Measurements from ENCODE around the gene IKBKE.
"Not testable (repeated sequence)": the region's sequence is repeated elsewhere in the genome, so short reads cannot be mapped to it uniquely, and the experiment has no call there.

The IKBKE gene

GRCh38 chr1:206482611-206483010 is 12.3 kb downstream of the IKBKE start:
- Histone ChIP-seq H3K4ac (ENCODE audit: low read depth, low read length) (no peak overlapping the region), H3K4me1 (ENCODE audit: control insufficient read depth in 1 of 2, insufficient read depth in 2 of 2, low read length in 2 of 2) (no peaks in the 10 kb centered on the region), H3K4me3 (ENCODE audit: low read depth, low read length) (no peak overlapping the region)

GRCh38 chr1:206483864-206484263 is 13.6 kb downstream of the IKBKE start:
- not testable (repeated sequence) for H3K4me3 ChIP-seq (ENCODE audit: low read depth, low read length); H3K79me2 ChIP-seq (ENCODE audit: control insufficient read depth, insufficient read depth, low read length, poor library complexity); H3K27ac ChIP-seq (ENCODE audit: low read depth, low read length); H2BK12ac ChIP-seq (ENCODE audit: low read length); H3K9me3 ChIP-seq (ENCODE audit: insufficient read depth, low read depth, low read length); H3K79me1 ChIP-seq (ENCODE audit: low read length); H4K12ac ChIP-seq (ENCODE audit: low read depth, low read length); H3K18ac ChIP-seq (ENCODE audit: low read length); H3K9ac ChIP-seq (ENCODE audit: low read length); H2BK120ac ChIP-seq (ENCODE audit: insufficient read depth, low read length, poor library complexity); H3K14ac ChIP-seq (ENCODE audit: low read length); H3K4me2 ChIP-seq (ENCODE audit: low read length); H2BK5ac ChIP-seq (ENCODE audit: low read depth, low read length, poor library complexity); H2AK5ac ChIP-seq (ENCODE audit: low read length); H3K23ac ChIP-seq (ENCODE audit: low read length); H4K91ac ChIP-seq (ENCODE audit: low read depth, low read length); H3K27me3 ChIP-seq (ENCODE audit: insufficient read depth, low read length); H3K4me1 ChIP-seq (ENCODE audit: control insufficient read depth in 1 of 2, insufficient read depth in 2 of 2, low read length in 2 of 2); H3K36me3 ChIP-seq (ENCODE audit: control insufficient read depth in 1 of 2, insufficient read depth in 2 of 2, low read length in 2 of 2); DNase-seq; H4K8ac ChIP-seq (ENCODE audit: low read depth, low read length); H2AFZ ChIP-seq (ENCODE audit: insufficient read depth, low read length, poor library complexity); H3K4ac ChIP-seq (ENCODE audit: low read depth, low read length)
- WGBS (ENCODE audit: extremely low coverage, insufficient coverage, insufficient read length), result no CpG with 5 or more reads among the region's 1 CpG

More at GRCh38 chr1:206482611-206483010, 12.3 kb downstream of the IKBKE start:
- H3K4me2 ChIP-seq (ENCODE audit: low read length), result no peak overlapping the region
- H3K9me3 ChIP-seq (ENCODE audit: insufficient read depth, low read depth, low read length), result no peaks in the 10 kb centered on the region
- no CpG with 5 or more reads among the region's 2 CpGs for WGBS (ENCODE audit: extremely low coverage, insufficient coverage, insufficient read length)
- H2AK5ac ChIP-seq (ENCODE audit: low read length), result no peak overlapping the region
- DNase-seq, result no peak
- no peaks in the 10 kb centered on the region for H3K79me2 ChIP-seq (ENCODE audit: control insufficient read depth, insufficient read depth, low read length, poor library complexity)
- H4K8ac ChIP-seq (ENCODE audit: low read depth, low read length), result no peak overlapping the region
- H3K9ac ChIP-seq (ENCODE audit: low read length), result no peak overlapping the region
- H3K27ac ChIP-seq (ENCODE audit: low read depth, low read length), result no peak overlapping the region
- H4K12ac ChIP-seq (ENCODE audit: low read depth, low read length), result no peak overlapping the region
- H2BK5ac ChIP-seq (ENCODE audit: low read depth, low read length, poor library complexity), result no peak overlapping the region
- H3K36me3 ChIP-seq (ENCODE audit: control insufficient read depth in 1 of 2, insufficient read depth in 2 of 2, low read length in 2 of 2), result peaks cover 0 to 2% of the 10 kb centered on the region in 2 experiments
- H3K14ac ChIP-seq (ENCODE audit: low read length), result no peak overlapping the region
- H3K18ac ChIP-seq (ENCODE audit: low read length), result no peak overlapping the region
- no peak overlapping the region for H2BK12ac ChIP-seq (ENCODE audit: low read length)
- no peaks in the 10 kb centered on the region for H3K79me1 ChIP-seq (ENCODE audit: low read length)
- no peak overlapping the region for H2AFZ ChIP-seq (ENCODE audit: insufficient read depth, low read length, poor library complexity)
- H4K91ac ChIP-seq (ENCODE audit: low read depth, low read length), result no peak overlapping the region
- H3K27me3 ChIP-seq (ENCODE audit: insufficient read depth, low read length), result no peaks in the 10 kb centered on the region
- no peak overlapping the region for H3K23ac ChIP-seq (ENCODE audit: low read length)
- H2BK120ac ChIP-seq (ENCODE audit: insufficient read depth, low read length, poor library complexity), result no peak overlapping the region

- Histone ChIP-seq H3K36me3 (ENCODE audit: control insufficient read depth in 1 of 2, insufficient read depth in 2 of 2, low read length in 2 of 2) (peaks cover 0 to 2% of the 10 kb centered on the region in 2 experiments), H3K27ac (ENCODE audit: low read depth, low read length) (no peak overlapping the region), H3K14ac (ENCODE audit: low read length) (no peak overlapping the region), H3K18ac (ENCODE audit: low read length) (no peak overlapping the region), H4K12ac (ENCODE audit: low read depth, low read length) (no peak overlapping the region), H2AFZ (ENCODE audit: insufficient read depth, low read length, poor library complexity) (no peak overlapping the region), H2AK5ac (ENCODE audit: low read length) (no peak overlapping the region), H4K8ac (ENCODE audit: low read depth, low read length) (no peak overlapping the region), H3K23ac (ENCODE audit: low read length) (no peak overlapping the region), H2BK12ac (ENCODE audit: low read length) (no peak overlapping the region), H2BK120ac (ENCODE audit: insufficient read depth, low read length, poor library complexity) (no peak overlapping the region), H3K4ac (ENCODE audit: low read depth, low read length) (no peak overlapping the region), H2BK5ac (ENCODE audit: low read depth, low read length, poor library complexity) (no peak overlapping the region), H3K4me1 (ENCODE audit: control insufficient read depth in 1 of 2, insufficient read depth in 2 of 2, low read length in 2 of 2) (no peaks in the 10 kb centered on the region), H3K79me2 (ENCODE audit: control insufficient read depth, insufficient read depth, low read length, poor library complexity) (no peaks in the 10 kb centered on the region), H3K9ac (ENCODE audit: low read length) (no peak overlapping the region), H3K27me3 (ENCODE audit: insufficient read depth, low read length) (no peaks in the 10 kb centered on the region), H3K79me1 (ENCODE audit: low read length) (no peaks in the 10 kb centered on the region), H3K4me3 (ENCODE audit: low read depth, low read length) (no peak overlapping the region), H3K4me2 (ENCODE audit: low read length) (no peak overlapping the region), H3K9me3 (ENCODE audit: insufficient read depth, low read depth, low read length) (no peaks in the 10 kb centered on the region), H4K91ac (ENCODE audit: low read depth, low read length) (no peak overlapping the region)
- DNase-seq, result no peak
- WGBS (ENCODE audit: extremely low coverage, insufficient coverage, insufficient read length), result no CpG with 5 or more reads among the region's 10 CpGs
These were observed 14.6 kb downstream of the IKBKE start for GRCh38 chr1:206484901-206485300.

GRCh38 chr1:206486995-206487788 is 16.9 kb downstream of the IKBKE start:
- Histone ChIP-seq H2AFZ (ENCODE audit: insufficient read depth, low read length, poor library complexity) (no peak overlapping the region), H3K23ac (ENCODE audit: low read length) (no peak overlapping the region), H2AK5ac (ENCODE audit: low read length) (no peak overlapping the region), H3K4ac (ENCODE audit: low read depth, low read length) (no peak overlapping the region), H3K79me2 (ENCODE audit: control insufficient read depth, insufficient read depth, low read length, poor library complexity) (no peaks in the 10 kb centered on the region), H2BK12ac (ENCODE audit: low read length) (no peak overlapping the region), H3K27ac (ENCODE audit: low read depth, low read length) (no peak overlapping the region), H3K18ac (ENCODE audit: low read length) (no peak overlapping the region), H3K4me2 (ENCODE audit: low read length) (no peak overlapping the region), H3K4me1 (ENCODE audit: control insufficient read depth in 1 of 2, insufficient read depth in 2 of 2, low read length in 2 of 2) (no peaks in the 10 kb centered on the region), H4K12ac (ENCODE audit: low read depth, low read length) (no peak overlapping the region), H4K91ac (ENCODE audit: low read depth, low read length) (no peak overlapping the region), H3K9me3 (ENCODE audit: insufficient read depth, low read depth, low read length) (no peaks in the 10 kb centered on the region), H3K14ac (ENCODE audit: low read length) (no peak overlapping the region), H3K36me3 (ENCODE audit: control insufficient read depth in 1 of 2, insufficient read depth in 2 of 2, low read length in 2 of 2) (peaks cover 2 to 4% of the 10 kb centered on the region in 2 experiments), H3K79me1 (ENCODE audit: low read length) (no peaks in the 10 kb centered on the region), H4K8ac (ENCODE audit: low read depth, low read length) (no peak overlapping the region), H3K4me3 (ENCODE audit: low read depth, low read length) (no peak overlapping the region), H3K27me3 (ENCODE audit: insufficient read depth, low read length) (no peaks in the 10 kb centered on the region), H2BK120ac (ENCODE audit: insufficient read depth, low read length, poor library complexity) (no peak overlapping the region), H2BK5ac (ENCODE audit: low read depth, low read length, poor library complexity) (no peak overlapping the region), H3K9ac (ENCODE audit: low read length) (no peak overlapping the region)
- WGBS (ENCODE audit: extremely low coverage, insufficient coverage, insufficient read length), result no CpG with 5 or more reads among the region's 15 CpGs
- DNase-seq, result no peak

Measured in trophoblast cell (in vitro differentiated cells and primary cell).